A673 (cell line): Measurements from ENCODE around the gene ABCD1. TPM values are rescaled to one million over a fixed set of nuclear protein-coding genes. Genes with fewer than 3 reads are reported as not detected.

ENCODE experiments used
- BruUV-seq: library from RNA; stranded (reverse); fragments of 400-500 nt; replicated peaks from 2 replicates; lab custom pipeline; 2021; lab: Mats Ljungman, UMichigan
- CTCF ChIA-PET: fragments of 300-600 bp; sonication (Branson Sonifier 250); formaldehyde crosslinking; loops from one replicate; lab custom pipeline; 2022; ENCODE audit warnings: antibody characterized with exemption; lab: Charles Lee
- POLR2A ChIA-PET: fragments of 300-600 bp; sonication (Branson Sonifier 250); formaldehyde crosslinking; loops from one replicate; lab custom pipeline; 2022; ENCODE audit warnings: antibody characterized with exemption; ENCODE audit not compliant: low non-redundant PET; lab: Charles Lee
- DNase-seq: peaks from one replicate; pipeline ENCODE4 v3.0.0-alpha.2; 2015; ENCODE audit warnings: low spot score
- H3K27ac ChIP-seq: fragments of 200-600 bp; sonication (generic); 2 replicates; pipeline ENCODE4 v1.5.1; 2016; ENCODE audit warnings: mixed run types, low read depth, mild to moderate bottlenecking, mixed read lengths, antibody characterized with exemption, low read length; ENCODE audit not compliant: poor library complexity, severe bottlenecking
- H3K27me3 ChIP-seq: fragments of 200-600 bp; sonication (generic); replicated peaks from 2 replicates; pipeline ENCODE4 v1.6.1; 2017; ENCODE audit warnings: mixed run types, low read depth, mild to moderate bottlenecking, mixed read lengths, antibody characterized with exemption, low read length; ENCODE audit not compliant: insufficient read depth, poor library complexity
- H3K36me3 ChIP-seq: fragments of 200-600 bp; sonication (generic); 2 replicates; pipeline ENCODE4 v1.6.1; 2016; ENCODE audit warnings: mixed run types, mild to moderate bottlenecking, mixed read lengths, antibody characterized with exemption, low read length; ENCODE audit not compliant: insufficient read depth, poor library complexity, severe bottlenecking
- H3K4me1 ChIP-seq: fragments of 200-600 bp; sonication (generic); 2 replicates; pipeline ENCODE4 v1.6.1; 2017; ENCODE audit warnings: mixed run types, mild to moderate bottlenecking, mixed read lengths, antibody characterized with exemption, low read length; ENCODE audit not compliant: insufficient read depth, poor library complexity, severe bottlenecking
- H3K4me3 ChIP-seq: fragments of 200-600 bp; sonication (generic); 2 replicates; pipeline ENCODE4 v1.5.1; 2016; ENCODE audit warnings: low read depth, mixed run types, mild to moderate bottlenecking, mixed read lengths, low read length; ENCODE audit not compliant: poor library complexity, severe bottlenecking
- H3K9me3 ChIP-seq: fragments of 200-600 bp; sonication (generic); 2 replicates; pipeline ENCODE4 v1.6.1; 2016; ENCODE audit warnings: mixed run types, low read depth, mild to moderate bottlenecking, mixed read lengths, antibody characterized with exemption, low read length; ENCODE audit not compliant: poor library complexity, severe bottlenecking
- EZH2 ChIP-seq: fragments of 200-600 bp; sonication (generic); IDR thresholded peaks from 2 replicates; pipeline ENCODE4 v1.6.1; 2017; ENCODE audit warnings: borderline replicate concordance, low read depth, mild to moderate bottlenecking, mixed read lengths, antibody characterized with exemption, low read length; ENCODE audit not compliant: poor library complexity, severe bottlenecking
- intact Hi-C: fragments of 100-400 bp; cut with micrococcal nuclease; formaldehyde crosslinking; loops from one replicate; pipeline ENCODE4 v1.10.0; 2022; ENCODE audit not compliant: unreplicated experiment
- total RNA-seq: library from RNA; stranded (reverse); gene quantifications from 2 replicates; pipeline ENCODE4 v1.2.3, GENCODE V29; 2021
- TF ChIP-seq, protein P1 (sequence below): fragments of 300-800, 200-600 bp; sonication (generic); conservative IDR thresholded peaks from 2 replicates; pipeline ENCODE4 v1.5.1; 2017; ENCODE audit warnings: low read depth, mild to moderate bottlenecking, antibody characterized with exemption, low read length, moderate library complexity, mixed read lengths

Gene ABCD1
- total RNA-seq, 1 experiment from 2014 or later: 7.8 TPM

DNA sequence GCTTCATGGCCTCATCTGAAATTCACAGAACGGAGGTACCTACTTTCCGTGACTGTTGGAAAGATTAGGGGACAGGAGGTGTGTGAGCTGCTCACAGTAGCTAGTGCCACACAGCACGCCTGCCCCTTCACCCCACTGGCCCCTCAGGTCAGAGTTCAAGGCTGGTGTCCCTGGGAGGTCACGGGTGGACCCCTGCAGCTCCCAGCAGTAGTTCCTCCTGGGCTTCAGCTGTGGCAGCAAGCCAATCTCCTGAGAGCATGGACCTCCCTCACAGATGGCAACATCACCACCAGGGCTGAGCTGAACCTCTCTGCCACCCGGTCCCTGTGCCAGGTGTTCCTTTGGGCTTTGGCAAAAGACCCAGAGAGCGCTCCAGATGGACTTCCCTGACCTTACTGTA is 67.7 kb downstream of the ABCD1 start:
- Histone ChIP-seq H3K27me3 (no peaks in the 10 kb centered on the region), H3K9me3 (no peaks in the 10 kb centered on the region), H3K36me3 (peaks cover 5% of the 10 kb centered on the region), H3K4me3 (no peak overlapping the region), H3K4me1 (no peaks in the 10 kb centered on the region), H3K27ac (no peak overlapping the region)
- intact Hi-C loops: no loop called here
- TF ChIP-seq EZH2: no peak
- ChIA-PET CTCF (no interaction called here), POLR2A (no interaction called here)
- no TSS peak for BruUV-seq
- no peak for DNase-seq

GRCh38 chrX:153793291-153793690 is 68.6 kb downstream of the ABCD1 start:
- peak overlapping the region; percentile 92 for H3K27ac ChIP-seq
- H3K9me3 ChIP-seq: no peaks in the 10 kb centered on the region
- H3K36me3 ChIP-seq: peaks cover 9% of the 10 kb centered on the region
- DNase-seq: no peak
- no peaks in the 10 kb centered on the region for H3K4me1 ChIP-seq
- intact Hi-C loops: no loop called here
- peak overlapping the region; percentile 77 for H3K4me3 ChIP-seq
- ChIA-PET CTCF (no interaction called here), POLR2A (no interaction called here)
- no peaks in the 10 kb centered on the region for H3K27me3 ChIP-seq
- TSS peak; percentile 52 for BruUV-seq
- no peak for TF ChIP-seq EZH2
- TF ChIP-seq, protein P1, sequence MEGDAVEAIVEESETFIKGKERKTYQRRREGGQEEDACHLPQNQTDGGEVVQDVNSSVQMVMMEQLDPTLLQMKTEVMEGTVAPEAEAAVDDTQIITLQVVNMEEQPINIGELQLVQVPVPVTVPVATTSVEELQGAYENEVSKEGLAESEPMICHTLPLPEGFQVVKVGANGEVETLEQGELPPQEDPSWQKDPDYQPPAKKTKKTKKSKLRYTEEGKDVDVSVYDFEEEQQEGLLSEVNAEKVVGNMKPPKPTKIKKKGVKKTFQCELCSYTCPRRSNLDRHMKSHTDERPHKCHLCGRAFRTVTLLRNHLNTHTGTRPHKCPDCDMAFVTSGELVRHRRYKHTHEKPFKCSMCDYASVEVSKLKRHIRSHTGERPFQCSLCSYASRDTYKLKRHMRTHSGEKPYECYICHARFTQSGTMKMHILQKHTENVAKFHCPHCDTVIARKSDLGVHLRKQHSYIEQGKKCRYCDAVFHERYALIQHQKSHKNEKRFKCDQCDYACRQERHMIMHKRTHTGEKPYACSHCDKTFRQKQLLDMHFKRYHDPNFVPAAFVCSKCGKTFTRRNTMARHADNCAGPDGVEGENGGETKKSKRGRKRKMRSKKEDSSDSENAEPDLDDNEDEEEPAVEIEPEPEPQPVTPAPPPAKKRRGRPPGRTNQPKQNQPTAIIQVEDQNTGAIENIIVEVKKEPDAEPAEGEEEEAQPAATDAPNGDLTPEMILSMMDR: no peak

Other genes starting within 250 kb of the ABCD1 start
- gene BGN, start 229.9 kb upstream of the ABCD1 start, total RNA-seq: 51.8 and 90.9 TPM in 2 replicates
- gene ATP2B3, start 207.2 kb upstream of the ABCD1 start, total RNA-seq: 0.11 and 0.42 TPM in 2 replicates
- gene CCNQ, start 125.7 kb upstream of the ABCD1 start, total RNA-seq: 27.1 and 32.4 TPM in 2 replicates
- gene DUSP9, start 77.7 kb upstream of the ABCD1 start, total RNA-seq: 0.92 and 1.4 TPM in 2 replicates
- gene PNCK, start 51.0 kb upstream of the ABCD1 start, total RNA-seq: 0.52 and 0.60 TPM in 2 replicates
- 41.4 and 49.8 TPM in 2 replicates for gene SLC6A8, start 36.9 kb upstream of the ABCD1 start, total RNA-seq
- 219 and 235 TPM in 2 replicates for gene BCAP31, start 469 bp upstream of the ABCD1 start, total RNA-seq
- 0.59 TPM in 1 of 2 replicates, not detected in the other for gene PLXNB3, start 39.4 kb downstream of the ABCD1 start, total RNA-seq
- gene SRPK3, start 56.2 kb downstream of the ABCD1 start, total RNA-seq: not detected in 2 replicates
- gene IDH3G, start 69.5 kb downstream of the ABCD1 start, total RNA-seq: 52.0 and 55.7 TPM in 2 replicates
- 205 and 214 TPM in 2 replicates for gene SSR4, start 69.8 kb downstream of the ABCD1 start, total RNA-seq
- 2.6 and 6.0 TPM in 2 replicates for gene PDZD4, start 105.7 kb downstream of the ABCD1 start, total RNA-seq
- gene L1CAM, start 161.3 kb downstream of the ABCD1 start, total RNA-seq: 0.64 and 0.87 TPM in 2 replicates
- not detected in 2 replicates for gene AVPR2, start 179.8 kb downstream of the ABCD1 start, total RNA-seq
- 43.0 and 45.7 TPM in 2 replicates for gene ARHGAP4, start 201.4 kb downstream of the ABCD1 start, total RNA-seq
- gene NAA10, start 210.2 kb downstream of the ABCD1 start, total RNA-seq: 136 and 140 TPM in 2 replicates
- gene RENBP, start 219.8 kb downstream of the ABCD1 start, total RNA-seq: 3.4 and 5.7 TPM in 2 replicates
- gene HCFC1, start 247.0 kb downstream of the ABCD1 start, total RNA-seq: 124 and 137 TPM in 2 replicates
- 2.8 and 6.8 TPM in 2 replicates for gene TMEM187, start 247.9 kb downstream of the ABCD1 start, total RNA-seq